DOHH2 (cell line): ENCODE measurements around the gene CHMP4A.
A peak's percentile ranks its signal among the peaks of the same experiment; 100 is the strongest.

ENCODE experiments used
- H3F3A ChIP-seq: fragments of 200-600 bp; sonication (generic), shearing (Covaris generic); 2 replicates; pipeline ENCODE4 v1.6.0; 2016; ENCODE audit warnings: antibody characterized with exemption, mild to moderate bottlenecking; ENCODE audit not compliant: control insufficient read depth, insufficient read depth
- H3K27ac ChIP-seq: fragments of 200-600 bp; sonication (generic); 2 replicates; pipeline ENCODE4 v1.5.1; 2014; ENCODE audit warnings: low read depth, mild to moderate bottlenecking, low read length, moderate library complexity
- H3K27me3 ChIP-seq: fragments of 200-600 bp; sonication (generic); 2 replicates; pipeline ENCODE4 v1.6.1; 2014; ENCODE audit warnings: mild to moderate bottlenecking, low read length, mixed read lengths; ENCODE audit not compliant: control insufficient read depth
- H3K36me3 ChIP-seq: fragments of 200-600 bp; sonication (generic); 2 replicates; pipeline ENCODE4 v1.6.1; 2014; ENCODE audit warnings: mild to moderate bottlenecking, low read length, moderate library complexity, mixed read lengths; ENCODE audit not compliant: control insufficient read depth
- H3K4me1 ChIP-seq: fragments of 200-600 bp; sonication (generic); 2 replicates; pipeline ENCODE4 v1.6.1; 2014; ENCODE audit warnings: mild to moderate bottlenecking, low read length, mixed read lengths; ENCODE audit not compliant: control insufficient read depth
- H3K4me2 ChIP-seq: fragments of 200-600 bp; sonication (generic); 2 replicates; pipeline ENCODE4 v1.6.0; 2014; ENCODE audit warnings: mild to moderate bottlenecking, low read length, moderate library complexity
- H3K4me3 ChIP-seq: fragments of 200-600 bp; sonication (generic); 2 replicates; pipeline ENCODE4 v1.5.1; 2014; ENCODE audit warnings: mild to moderate bottlenecking, low read length, mixed read lengths
- H3K79me2 ChIP-seq: fragments of 200-600 bp; sonication (generic); 2 replicates; pipeline ENCODE4 v1.6.1; 2014; ENCODE audit warnings: mild to moderate bottlenecking, low read length, mixed read lengths; ENCODE audit not compliant: control insufficient read depth
- H3K9me2 ChIP-seq: fragments of 200-600 bp; sonication (generic); replicated peaks from 2 replicates; pipeline ENCODE4 v1.6.1; 2014; ENCODE audit warnings: mild to moderate bottlenecking, low read length, mixed read lengths; ENCODE audit not compliant: control insufficient read depth
- H3K9me3 ChIP-seq: fragments of 200-600 bp; sonication (generic); 2 replicates; pipeline ENCODE4 v1.6.1; 2014; ENCODE audit warnings: antibody characterized with exemption, low read length, mixed read lengths; ENCODE audit not compliant: control insufficient read depth, insufficient read depth
- H4K20me1 ChIP-seq: fragments of 200-600 bp; sonication (generic); 2 replicates; pipeline ENCODE4 v1.6.0; 2014; ENCODE audit warnings: low read depth, mild to moderate bottlenecking, antibody characterized with exemption, low read length, moderate library complexity; ENCODE audit not compliant: control insufficient read depth, insufficient read depth
- CTCF ChIP-seq: fragments of 200-600 bp; sonication (generic); IDR thresholded peaks from one replicate; pipeline ENCODE4 v1.5.1; 2014; ENCODE audit warnings: antibody characterized with exemption, mild to moderate bottlenecking, low read depth, low read length; ENCODE audit not compliant: poor library complexity, severe bottlenecking
- EZH2phosphoT487 ChIP-seq: fragments of 200-600 bp; sonication (generic); IDR thresholded peaks from 2 replicates; pipeline ENCODE4 v1.6.1; 2017; ENCODE audit warnings: borderline replicate concordance, mild to moderate bottlenecking, antibody characterized with exemption, low read length, moderate library complexity, mixed read lengths

CHMP4A gene

GRCh38 chr14:24172871-24173281, 40.4 kb downstream of the CHMP4A start:
- Histone ChIP-seq H3K4me3 (peak overlapping the region; percentile 78; the same call in 1 of the 2 replicates), H3F3A (peaks cover 2% of the 10 kb centered on the region; the same call in 1 of the 2 replicates), H3K27me3 (no peaks in the 10 kb centered on the region), H3K9me3 (no peaks in the 10 kb centered on the region), H3K79me2 (no peaks in the 10 kb centered on the region; the same call in 1 of the 2 replicates), H3K27ac (no peak overlapping the region), H4K20me1 (no peaks in the 10 kb centered on the region), H3K4me2 (peak overlapping the region; percentile 77), H3K36me3 (peaks cover 3% of the 10 kb centered on the region; the same call in 1 of the 2 replicates), H3K4me1 (peaks cover 22% of the 10 kb centered on the region), H3K9me2 (no peaks in the 10 kb centered on the region)
- TF ChIP-seq EZH2phosphoT487: no peak
- TF ChIP-seq CTCF: no peak

DNA sequence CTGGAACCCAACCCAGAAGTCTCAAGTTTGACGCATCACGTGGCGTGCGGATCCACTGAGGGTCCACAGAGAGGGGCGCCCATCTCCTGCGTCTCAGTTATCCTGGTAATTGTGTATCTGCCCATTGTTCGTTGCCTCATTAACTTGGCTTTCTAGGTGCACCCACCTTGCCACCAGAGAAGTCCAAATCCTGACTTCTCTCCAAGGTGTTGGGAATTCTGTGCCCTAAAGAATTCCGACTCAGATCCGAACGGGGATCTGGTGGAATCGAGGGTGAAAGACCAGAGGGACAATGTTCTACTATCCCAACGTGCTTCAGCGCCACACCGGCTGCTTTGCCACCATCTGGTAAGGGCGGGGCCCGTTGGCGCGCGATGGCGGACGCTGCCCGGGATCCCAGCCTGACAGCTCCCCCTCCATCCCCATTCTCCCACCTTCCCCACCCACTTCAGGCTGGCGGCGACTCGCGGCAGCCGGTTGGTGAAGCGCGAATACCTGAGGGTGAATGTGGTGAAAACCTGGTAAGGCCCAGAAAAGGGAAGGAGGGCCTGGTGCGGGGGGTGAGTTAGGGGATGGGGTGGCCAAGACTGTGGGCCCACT, 40.9 kb downstream of the CHMP4A start:
- TF ChIP-seq CTCF (no peak), EZH2phosphoT487 (no peak)
- Histone ChIP-seq H3K79me2 (no peaks in the 10 kb centered on the region; the same call in 1 of the 2 replicates), H3K4me3 (peak overlapping the region; percentile 78), H3K9me3 (no peaks in the 10 kb centered on the region), H3K9me2 (no peaks in the 10 kb centered on the region), H3F3A (peaks cover 5% of the 10 kb centered on the region; the same call in 1 of the 2 replicates), H3K27ac (no peak overlapping the region; the same call in 1 of the 2 replicates), H3K36me3 (no peaks in the 10 kb centered on the region), H3K27me3 (no peaks in the 10 kb centered on the region), H3K4me2 (peak overlapping the region; percentile 77), H3K4me1 (peaks cover 22% of the 10 kb centered on the region), H4K20me1 (no peaks in the 10 kb centered on the region)

- Histone ChIP-seq H3K4me2 (peak within 1 kb of the TSS; percentile 77), H4K20me1 (no peaks in the 10 kb centered on the region), H3K9me3 (no peaks in the 10 kb centered on the region), H3K4me3 (peak within 1 kb of the TSS; percentile 78), H3K79me2 (no peaks in the 10 kb centered on the region; the same call in 1 of the 2 replicates), H3K9me2 (no peaks in the 10 kb centered on the region), H3K27me3 (no peaks in the 10 kb centered on the region), H3K4me1 (peaks cover 22% of the 10 kb centered on the region), H3F3A (peaks cover 5% of the 10 kb centered on the region; the same call in 1 of the 2 replicates), H3K36me3 (peaks cover 2% of the 10 kb centered on the region; the same call in 1 of the 2 replicates), H3K27ac (peak within 1 kb of the TSS; percentile 21; the same call in 1 of the 2 replicates)
- TF ChIP-seq CTCF (no peak), EZH2phosphoT487 (no peak)
Measured at GRCh38 chr14:24171422-24172260, 41.6 kb downstream of the CHMP4A start, which contains the start of gene REC8. Gene REC8 (plus strand): TSS chr14:24172080. CDS start chr14:24172553, 473 bp downstream.
